ENCODE results near the gene BABAM2. TPM values are rescaled to one million over a fixed set of nuclear protein-coding genes. Genes with fewer than 3 reads are reported as not detected.
"Not testable (repeated sequence)": the region's sequence is repeated elsewhere in the genome, so short reads cannot be mapped to it uniquely, and the experiment has no call there.

Gene BABAM2
- total RNA-seq, 4 donors from 2014 or later, result 23.7 to 41.1 (median 27.9) TPM

- Histone ChIP-seq H3K4me3 (no peak overlapping the region), H3K27ac (no peak overlapping the region), H3K9me3 (no peaks in the 10 kb centered on the region), H3K27me3 (no peaks in the 10 kb centered on the region), H3K4me1 (peaks cover 6% of the 10 kb centered on the region), H3K36me3 (no peaks in the 10 kb centered on the region)
- WGBS, result 84% methylated on average over 8 of the region's 8 CpGs
- no peak for DNase-seq (ENCODE audit: low spot score in 2 of 2)
- no peak for TF ChIP-seq POLR2A (IDR thresholded peaks at IDR 0.05)
- no peak for TF ChIP-seq POLR2AphosphoS5 (IDR thresholded peaks at IDR 0.05)
- TF ChIP-seq EP300 (IDR thresholded peaks at IDR 0.05), result no peak
- TF ChIP-seq CTCF (IDR thresholded peaks at IDR 0.05), result no peak
Measured at GRCh38 chr2:28251337-28251736, 360.8 kb downstream of the BABAM2 start.

GRCh38 chr2:28252311-28252710 is 361.8 kb downstream of the BABAM2 start:
- H3K9me3 ChIP-seq, result no peaks in the 10 kb centered on the region
- peaks cover 2% of the 10 kb centered on the region for H3K4me1 ChIP-seq
- H3K27ac ChIP-seq, result no peak overlapping the region
- DNase-seq (ENCODE audit: low spot score in 2 of 2), result no peak
- H3K36me3 ChIP-seq, result no peaks in the 10 kb centered on the region
- 87% methylated on average over 2 of the region's 2 CpGs for WGBS
- H3K27me3 ChIP-seq, result no peaks in the 10 kb centered on the region
- TF ChIP-seq EP300 (IDR thresholded peaks at IDR 0.05) (no peak), POLR2AphosphoS5 (IDR thresholded peaks at IDR 0.05) (no peak), POLR2A (IDR thresholded peaks at IDR 0.05) (no peak), CTCF (IDR thresholded peaks at IDR 0.05) (no peak)
- H3K4me3 ChIP-seq, result no peak overlapping the region

GRCh38 chr2:28253543-28253942 is 363.0 kb downstream of the BABAM2 start:
- Histone ChIP-seq H3K9me3 (no peaks in the 10 kb centered on the region), H3K27ac (no peak overlapping the region), H3K27me3 (no peaks in the 10 kb centered on the region), H3K36me3 (no peaks in the 10 kb centered on the region), H3K4me1 (no peaks in the 10 kb centered on the region), H3K4me3 (no peak overlapping the region)
- 97% methylated on average over 2 of the region's 2 CpGs for WGBS
- no peak for TF ChIP-seq EP300 (IDR thresholded peaks at IDR 0.05)
- TF ChIP-seq POLR2AphosphoS5 (IDR thresholded peaks at IDR 0.05), result no peak
- no peak for TF ChIP-seq CTCF (IDR thresholded peaks at IDR 0.05)
- no peak for TF ChIP-seq POLR2A (IDR thresholded peaks at IDR 0.05)
- no peak for DNase-seq (ENCODE audit: low spot score in 2 of 2)

GRCh38 chr2:28255231-28255630 is 364.7 kb downstream of the BABAM2 start:
- H3K36me3 ChIP-seq; H3K9me3 ChIP-seq; H3K4me3 ChIP-seq; H3K27ac ChIP-seq; H3K27me3 ChIP-seq; H3K4me1 ChIP-seq; DNase-seq (ENCODE audit: low spot score in 2 of 2): not testable (repeated sequence)
- WGBS, result 98% methylated on average over 4 of the region's 4 CpGs

- H3K27ac ChIP-seq, result no peak overlapping the region
- H3K4me1 ChIP-seq, result no peaks in the 10 kb centered on the region
- H3K36me3 ChIP-seq, result no peaks in the 10 kb centered on the region
- TF ChIP-seq EP300 (IDR thresholded peaks at IDR 0.05), result no peak
- no peak for TF ChIP-seq CTCF (IDR thresholded peaks at IDR 0.05)
- no peak for TF ChIP-seq POLR2A (IDR thresholded peaks at IDR 0.05)
- no peak for TF ChIP-seq POLR2AphosphoS5 (IDR thresholded peaks at IDR 0.05)
- DNase-seq (ENCODE audit: low spot score in 2 of 2), result no peak
- H3K4me3 ChIP-seq, result no peak overlapping the region
- H3K27me3 ChIP-seq, result no peaks in the 10 kb centered on the region
- H3K9me3 ChIP-seq, result no peaks in the 10 kb centered on the region
- 83% methylated on average over 3 of the region's 3 CpGs for WGBS
Measured at GRCh38 chr2:28257182-28257581, 366.7 kb downstream of the BABAM2 start.

GRCh38 chr2:28259226-28259625 is 368.7 kb downstream of the BABAM2 start:
- H3K4me1 ChIP-seq; H3K27ac ChIP-seq; H3K9me3 ChIP-seq; H3K27me3 ChIP-seq; H3K4me3 ChIP-seq; H3K36me3 ChIP-seq; DNase-seq (ENCODE audit: low spot score in 2 of 2): not testable (repeated sequence)
- 92% methylated on average over 5 of the region's 5 CpGs for WGBS
